K562 (cell line): ENCODE data around the gene SLC7A11. TPM values are rescaled to one million over a fixed set of nuclear protein-coding genes. Genes with fewer than 3 reads are reported as not detected.
A peak's percentile ranks its signal among the peaks of the same experiment; 100 is the strongest.

Source experiments
- CHCHD3 ChIP-seq: fragments of 250-450 bp; sonication (Bioruptor Pico); IDR thresholded peaks from 2 replicates; pipeline ENCODE4 v2.1.2; 2022; ENCODE audit warnings: mild to moderate bottlenecking
- CHD4 ChIP-seq: fragments of 200-600 bp; sonication (generic); IDR thresholded peaks from 3 replicates; pipeline ENCODE4 v1.6.1; 2012; ENCODE audit warnings: low read depth, mild to moderate bottlenecking, mixed read lengths, low read length, inconsistent platforms; ENCODE audit not compliant: insufficient read depth, insufficient replicate concordance, poor library complexity, severe bottlenecking
- GATAD2B ChIP-seq: fragments of 450-650 bp; IDR thresholded peaks from 2 replicates; pipeline ENCODE4 v1.6.1; 2017; ENCODE audit warnings: mild to moderate bottlenecking, borderline replicate concordance
- KDM2B ChIP-seq: fragments of 250-450 bp; sonication (Bioruptor Pico); IDR thresholded peaks from 2 replicates; pipeline ENCODE4 v1.8.0; 2021; ENCODE audit warnings: mild to moderate bottlenecking, moderate library complexity
- RAD51 ChIP-seq: fragments of 450-650 bp; IDR thresholded peaks from 2 replicates; pipeline ENCODE4 v1.7.1; 2016; ENCODE audit warnings: low read depth, mild to moderate bottlenecking, borderline replicate concordance
- RBM39 ChIP-seq: fragments of 200-400 bp; formaldehyde crosslinking; optimal IDR thresholded peaks from 2 replicates; pipeline ENCODE3; 2018; ENCODE audit warnings: low read depth, low read length
- SMC3 ChIP-seq: conservative IDR thresholded peaks from 2 replicates; pipeline ENCODE4 v1.6.1; 2011; ENCODE audit warnings: low read depth, low read length, improper control_type of control experiment; ENCODE audit not compliant: insufficient read depth
- SRSF1 ChIP-seq: fragments of 200-400 bp; formaldehyde crosslinking; IDR thresholded peaks from 2 replicates; pipeline ENCODE4 v1.6.1; 2017; ENCODE audit warnings: mild to moderate bottlenecking, low read depth, low read length, moderate library complexity
- ZFP30 ChIP-seq: fragments of 250-450 bp; sonication (Bioruptor Pico); IDR thresholded peaks from 2 replicates; pipeline ENCODE4 v1.8.0; 2022; ENCODE audit warnings: moderate library complexity, mild to moderate bottlenecking, inconsistent platforms, borderline replicate concordance
- ZNF133 ChIP-seq: fragments of 250-450 bp; sonication (Bioruptor Pico); IDR thresholded peaks from 2 replicates; pipeline ENCODE4 v1.4.0; 2020; ENCODE audit warnings: mild to moderate bottlenecking
- ZNF174 ChIP-seq: fragments of 250-450 bp; sonication (Bioruptor Pico); IDR thresholded peaks from 2 replicates; pipeline ENCODE4 v1.4.0; 2020; ENCODE audit warnings: mild to moderate bottlenecking
- ZNF408 ChIP-seq: fragments of 250-450 bp; sonication (Bioruptor Pico); IDR thresholded peaks from 2 replicates; pipeline ENCODE4 v1.4.0; 2020; ENCODE audit warnings: low read depth, mild to moderate bottlenecking, moderate library complexity
- ZNF644 ChIP-seq: fragments of 200-800 bp; sonication (Bioruptor generic); IDR thresholded peaks from 2 replicates; pipeline ENCODE4 v1.6.1; 2016; ENCODE audit warnings: low read depth, missing genetic modification characterization, missing compliant biosample characterization
- polyA plus RNA-seq, 8 experiments: library from polyadenylated mRNA; depleted of rRNA in 4 of 8; stranded (reverse) in 5 of 8; unstranded in 3 of 8; fragments of >200 nt; fragmentation: Nextera tagmentation in 2 of 8; fragmentation: Illumina TruSeq in 1 of 8; extraction: Ambion mirVana in 2 of 8; extraction: Trizol in 1 of 8; gene quantifications; 2 replicates each; pipeline versions ENCODE4 v1.2.1 to v1.2.3, GENCODE V29; 2011 to 2014; ENCODE audit warnings: inconsistent platforms in 1 of 8, missing spikeins in 1 of 8
- total RNA-seq, 7 experiments: library from RNA; depleted of rRNA in 6 of 7; stranded (reverse); fragments of >200 nt in 6 of 7; fragmentation: Illumina TruSeq in 2 of 7; extraction: Trizol in 2 of 7; gene quantifications; 2 replicates each; pipeline versions ENCODE4 v1.2.1 to v1.2.3, GENCODE V29; 2011 to 2021; ENCODE audit warnings: low replicate concordance in 1 of 7
- TF ChIP-seq, protein P1 (sequence below): fragments of 250-450 bp; sonication (Bioruptor Pico); IDR thresholded peaks from 2 replicates; pipeline ENCODE4 v1.5.0; 2021; ENCODE audit warnings: mild to moderate bottlenecking, borderline replicate concordance
- TF ChIP-seq, protein P2 (sequence below): fragments of 450-650 bp; IDR thresholded peaks from 2 replicates; pipeline ENCODE4 v1.6.1; 2016; ENCODE audit warnings: mild to moderate bottlenecking
- TF ChIP-seq, protein P3 (sequence below), 2 experiments: IDR thresholded peaks in 1 of 2; conservative IDR thresholded peaks in 1 of 2; 2 replicates each; pipeline ENCODE4 v1.6.1; 2016; ENCODE audit warnings: low read depth in 2 of 2, mild to moderate bottlenecking in 1 of 2, missing compliant biosample characterization in 1 of 2, missing genetic modification characterization in 1 of 2, moderate library complexity in 1 of 2
- TF ChIP-seq, protein P4 (sequence below), 2 experiments: fragments of 450-650 bp; IDR thresholded peaks; 2 replicates each; pipeline ENCODE4 v1.6.1; 2016

Gene SLC7A11
- total and polyA plus RNA-seq, 9 of the 15 experiments (the other 6 are each of a cell fraction or from before 2014, with no cell fraction given), result 4.5 to 26.1 (median 13.5) TPM

DNA sequence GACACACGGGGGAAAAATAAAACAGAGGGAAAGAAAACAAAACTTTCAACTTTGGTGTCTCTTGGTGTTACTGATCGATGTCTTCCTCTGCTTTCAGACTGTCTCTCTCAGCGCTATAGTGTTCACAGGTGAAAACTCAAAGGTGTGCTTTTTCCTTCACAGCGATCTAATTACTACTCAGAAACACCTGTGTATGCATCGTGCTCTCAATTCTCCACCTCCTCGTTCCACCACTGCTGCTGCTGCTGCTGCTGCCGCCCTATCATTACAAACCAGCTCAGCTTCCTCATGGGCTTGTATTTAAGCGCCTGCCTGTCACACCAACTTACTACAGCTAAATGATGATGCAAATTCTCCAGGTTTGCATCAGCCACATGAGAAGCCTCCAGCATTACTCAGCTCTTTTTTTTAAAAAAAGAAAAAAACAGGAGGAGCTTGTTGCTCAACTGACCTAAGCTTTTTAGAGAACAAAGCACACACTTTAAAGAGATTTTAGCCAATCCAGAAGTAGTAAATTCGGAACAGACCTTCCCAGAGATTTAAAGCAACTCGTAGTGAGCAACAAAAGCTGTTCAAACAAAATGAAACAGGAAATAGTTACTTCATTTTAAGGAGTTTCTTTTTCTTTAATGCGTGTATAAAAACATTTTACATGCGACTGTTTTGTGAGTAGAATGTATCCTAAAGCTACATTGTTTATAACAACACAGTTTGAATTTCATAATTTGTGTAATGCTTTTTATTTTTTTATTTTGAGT is at the start of gene SLC7A11 (continued):
- TF ChIP-seq ZNF408 (CRISPR knock-in tag) (no peak), RBM39 (no peak), ZNF133 (no peak), RAD51 (0 out of 2 replicates have a peak, but pooled peaks have one; percentile 4), CHD4 (no peak), ZFP30 (no peak), KDM2B (CRISPR knock-in tag) (no peak), CHCHD3 (CRISPR knock-in tag) (no peak), SMC3 (no peak), GATAD2B (no peak), ZNF644 (no peak), ZNF174 (no peak), SRSF1 (no peak)
- TF ChIP-seq, protein P1, sequence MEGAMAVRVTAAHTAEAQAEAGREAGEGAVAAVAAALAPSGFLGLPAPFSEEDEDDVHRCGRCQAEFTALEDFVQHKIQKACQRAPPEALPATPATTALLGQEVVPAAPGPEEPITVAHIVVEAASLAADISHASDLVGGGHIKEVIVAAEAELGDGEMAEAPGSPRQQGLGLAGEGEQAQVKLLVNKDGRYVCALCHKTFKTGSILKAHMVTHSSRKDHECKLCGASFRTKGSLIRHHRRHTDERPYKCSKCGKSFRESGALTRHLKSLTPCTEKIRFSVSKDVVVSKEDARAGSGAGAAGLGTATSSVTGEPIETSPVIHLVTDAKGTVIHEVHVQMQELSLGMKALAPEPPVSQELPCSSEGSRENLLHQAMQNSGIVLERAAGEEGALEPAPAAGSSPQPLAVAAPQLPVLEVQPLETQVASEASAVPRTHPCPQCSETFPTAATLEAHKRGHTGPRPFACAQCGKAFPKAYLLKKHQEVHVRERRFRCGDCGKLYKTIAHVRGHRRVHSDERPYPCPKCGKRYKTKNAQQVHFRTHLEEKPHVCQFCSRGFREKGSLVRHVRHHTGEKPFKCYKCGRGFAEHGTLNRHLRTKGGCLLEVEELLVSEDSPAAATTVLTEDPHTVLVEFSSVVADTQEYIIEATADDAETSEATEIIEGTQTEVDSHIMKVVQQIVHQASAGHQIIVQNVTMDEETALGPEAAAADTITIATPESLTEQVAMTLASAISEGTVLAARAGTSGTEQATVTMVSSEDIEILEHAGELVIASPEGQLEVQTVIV, result no peak
- TF ChIP-seq, protein P2, sequence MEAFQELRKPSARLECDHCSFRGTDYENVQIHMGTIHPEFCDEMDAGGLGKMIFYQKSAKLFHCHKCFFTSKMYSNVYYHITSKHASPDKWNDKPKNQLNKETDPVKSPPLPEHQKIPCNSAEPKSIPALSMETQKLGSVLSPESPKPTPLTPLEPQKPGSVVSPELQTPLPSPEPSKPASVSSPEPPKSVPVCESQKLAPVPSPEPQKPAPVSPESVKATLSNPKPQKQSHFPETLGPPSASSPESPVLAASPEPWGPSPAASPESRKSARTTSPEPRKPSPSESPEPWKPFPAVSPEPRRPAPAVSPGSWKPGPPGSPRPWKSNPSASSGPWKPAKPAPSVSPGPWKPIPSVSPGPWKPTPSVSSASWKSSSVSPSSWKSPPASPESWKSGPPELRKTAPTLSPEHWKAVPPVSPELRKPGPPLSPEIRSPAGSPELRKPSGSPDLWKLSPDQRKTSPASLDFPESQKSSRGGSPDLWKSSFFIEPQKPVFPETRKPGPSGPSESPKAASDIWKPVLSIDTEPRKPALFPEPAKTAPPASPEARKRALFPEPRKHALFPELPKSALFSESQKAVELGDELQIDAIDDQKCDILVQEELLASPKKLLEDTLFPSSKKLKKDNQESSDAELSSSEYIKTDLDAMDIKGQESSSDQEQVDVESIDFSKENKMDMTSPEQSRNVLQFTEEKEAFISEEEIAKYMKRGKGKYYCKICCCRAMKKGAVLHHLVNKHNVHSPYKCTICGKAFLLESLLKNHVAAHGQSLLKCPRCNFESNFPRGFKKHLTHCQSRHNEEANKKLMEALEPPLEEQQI, result peak; percentile 83; the same call in 1 of the 2 replicates
- TF ChIP-seq, protein P3, sequence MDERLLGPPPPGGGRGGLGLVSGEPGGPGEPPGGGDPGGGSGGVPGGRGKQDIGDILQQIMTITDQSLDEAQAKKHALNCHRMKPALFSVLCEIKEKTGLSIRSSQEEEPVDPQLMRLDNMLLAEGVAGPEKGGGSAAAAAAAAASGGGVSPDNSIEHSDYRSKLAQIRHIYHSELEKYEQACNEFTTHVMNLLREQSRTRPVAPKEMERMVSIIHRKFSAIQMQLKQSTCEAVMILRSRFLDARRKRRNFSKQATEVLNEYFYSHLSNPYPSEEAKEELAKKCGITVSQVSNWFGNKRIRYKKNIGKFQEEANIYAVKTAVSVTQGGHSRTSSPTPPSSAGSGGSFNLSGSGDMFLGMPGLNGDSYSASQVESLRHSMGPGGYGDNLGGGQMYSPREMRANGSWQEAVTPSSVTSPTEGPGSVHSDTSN (CRISPR knock-in tag; IDR thresholded peaks at IDR 0.05; ENCODE audit: low read depth), result no peak
- TF ChIP-seq, protein P3 (tag; conservative IDR thresholded peaks at IDR 0.05; ENCODE audit: low read depth), result peak; percentile 84
- TF ChIP-seq, protein P4, sequence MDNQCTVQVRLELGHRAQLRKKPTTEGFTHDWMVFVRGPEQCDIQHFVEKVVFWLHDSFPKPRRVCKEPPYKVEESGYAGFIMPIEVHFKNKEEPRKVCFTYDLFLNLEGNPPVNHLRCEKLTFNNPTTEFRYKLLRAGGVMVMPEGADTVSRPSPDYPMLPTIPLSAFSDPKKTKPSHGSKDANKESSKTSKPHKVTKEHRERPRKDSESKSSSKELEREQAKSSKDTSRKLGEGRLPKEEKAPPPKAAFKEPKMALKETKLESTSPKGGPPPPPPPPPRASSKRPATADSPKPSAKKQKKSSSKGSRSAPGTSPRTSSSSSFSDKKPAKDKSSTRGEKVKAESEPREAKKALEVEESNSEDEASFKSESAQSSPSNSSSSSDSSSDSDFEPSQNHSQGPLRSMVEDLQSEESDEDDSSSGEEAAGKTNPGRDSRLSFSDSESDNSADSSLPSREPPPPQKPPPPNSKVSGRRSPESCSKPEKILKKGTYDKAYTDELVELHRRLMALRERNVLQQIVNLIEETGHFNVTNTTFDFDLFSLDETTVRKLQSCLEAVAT (IDR thresholded peaks at IDR 0.05), result peak; percentile 98
